Ishikawa (cell line): Measurements from ENCODE around the gene SEMA5A.

ENCODE experiments used
- CEBPB ChIP-seq: IDR thresholded peaks from 2 replicates; pipeline ENCODE4 v1.6.1; 2012
- CREB1 ChIP-seq: IDR thresholded peaks from 2 replicates; pipeline ENCODE4 v1.6.1; 2012; ENCODE audit warnings: low read depth
- EGR1 ChIP-seq: IDR thresholded peaks from 2 replicates; pipeline ENCODE4 v1.6.1; 2012
- EP300 ChIP-seq: IDR thresholded peaks from 2 replicates; pipeline ENCODE4 v1.6.1; 2012; ENCODE audit warnings: borderline replicate concordance
- FOXM1 ChIP-seq: IDR thresholded peaks from 2 replicates; pipeline ENCODE4 v1.6.1; 2012; ENCODE audit warnings: low read depth, borderline replicate concordance
- MAX ChIP-seq: IDR thresholded peaks from 2 replicates; pipeline ENCODE4 v1.6.1; 2012
- NFIC ChIP-seq: IDR thresholded peaks from 2 replicates; pipeline ENCODE4 v1.6.1; 2012
- RAD21 ChIP-seq: IDR thresholded peaks from 2 replicates; pipeline ENCODE4 v1.6.1; 2012; ENCODE audit warnings: low read depth
- REST ChIP-seq: IDR thresholded peaks from 2 replicates; pipeline ENCODE4 v1.6.1; 2012; ENCODE audit warnings: low read depth, mild to moderate bottlenecking
- TAF1 ChIP-seq: IDR thresholded peaks from 2 replicates; pipeline ENCODE4 v1.6.1; 2012; ENCODE audit warnings: low read depth, mild to moderate bottlenecking
- TCF12 ChIP-seq: IDR thresholded peaks from 2 replicates; pipeline ENCODE4 v1.6.1; 2012; ENCODE audit warnings: low read depth
- TEAD4 ChIP-seq: IDR thresholded peaks from 2 replicates; pipeline ENCODE4 v1.6.1; 2012
- YY1 ChIP-seq: IDR thresholded peaks from 2 replicates; pipeline ENCODE4 v1.6.1; 2012; ENCODE audit warnings: low read depth
- ZBTB7A ChIP-seq: IDR thresholded peaks from 2 replicates; pipeline ENCODE4 v1.6.1; 2012; ENCODE audit warnings: low read depth
- TF ChIP-seq, protein P1 (sequence below): IDR thresholded peaks from 2 replicates; pipeline ENCODE4 v1.6.1; 2012

The SEMA5A gene

DNA sequence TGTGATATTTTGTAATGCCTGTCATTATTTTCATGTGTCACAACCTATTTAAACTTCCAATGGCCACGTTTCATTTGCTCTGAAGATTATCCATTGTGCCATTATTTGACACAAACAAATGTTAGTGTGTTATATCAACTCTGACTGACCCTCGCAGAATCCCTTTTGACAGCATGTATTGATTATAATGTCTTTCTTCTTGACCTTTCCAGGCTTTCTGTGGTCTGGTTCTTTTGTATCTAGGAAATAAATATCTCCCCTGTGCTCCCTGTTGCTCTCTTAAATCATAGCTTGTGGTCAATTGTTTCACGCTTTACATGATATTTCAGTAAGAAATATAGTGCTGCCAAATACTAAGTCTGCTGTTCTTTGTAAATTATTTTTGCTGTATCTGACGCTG lies 442.6 kb downstream of the SEMA5A start:
- TF ChIP-seq CREB1 (no peak), CEBPB (no peak), EGR1 (no peak), FOXM1 (no peak), EP300 (no peak), RAD21 (no peak), TAF1 (no peak), REST (no peak), NFIC (no peak), TCF12 (no peak), MAX (no peak), ZBTB7A (no peak), TEAD4 (no peak), YY1 (no peak)
- TF ChIP-seq, protein P1, sequence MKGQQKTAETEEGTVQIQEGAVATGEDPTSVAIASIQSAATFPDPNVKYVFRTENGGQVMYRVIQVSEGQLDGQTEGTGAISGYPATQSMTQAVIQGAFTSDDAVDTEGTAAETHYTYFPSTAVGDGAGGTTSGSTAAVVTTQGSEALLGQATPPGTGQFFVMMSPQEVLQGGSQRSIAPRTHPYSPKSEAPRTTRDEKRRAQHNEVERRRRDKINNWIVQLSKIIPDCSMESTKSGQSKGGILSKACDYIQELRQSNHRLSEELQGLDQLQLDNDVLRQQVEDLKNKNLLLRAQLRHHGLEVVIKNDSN: no peak

GRCh38 chr5:9099689-9100088 lies 446.2 kb downstream of the SEMA5A start:
- TF ChIP-seq CREB1 (no peak), TCF12 (no peak), TEAD4 (no peak), MAX (no peak), REST (no peak), NFIC (no peak)

DNA sequence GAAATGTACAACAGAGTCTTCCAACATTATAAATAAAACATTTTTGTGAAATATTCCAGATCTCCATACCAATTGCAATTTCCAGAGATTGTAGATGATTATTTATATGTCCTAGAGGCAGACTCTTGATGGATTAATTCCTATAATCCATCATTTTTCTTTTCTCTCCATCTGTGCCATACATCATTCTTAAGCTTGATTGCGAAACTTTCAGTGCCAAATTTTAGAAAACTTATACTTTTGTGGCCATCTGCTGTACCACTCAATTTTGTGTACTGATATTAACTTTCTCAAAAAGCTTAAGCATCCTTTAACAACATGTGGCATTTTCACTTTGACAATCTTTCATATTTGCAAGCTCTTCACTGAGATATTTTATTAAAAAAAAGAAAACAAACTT lies 446.9 kb downstream of the SEMA5A start:
- TF ChIP-seq ZBTB7A (no peak), REST (no peak), FOXM1 (no peak), EGR1 (no peak), YY1 (no peak), RAD21 (no peak), TCF12 (no peak), CREB1 (no peak), EP300 (no peak), TAF1 (no peak), CEBPB (no peak), TEAD4 (no peak), NFIC (no peak), MAX (no peak)
- TF ChIP-seq, protein P1: no peak

GRCh38 chr5:9094582-9094981 lies 451.3 kb downstream of the SEMA5A start:
- no peak for TF ChIP-seq NFIC
